Renal pelvis (tissue), 12 donors: Measurements from ENCODE around the gene DYNLRB2. TPM values are rescaled to one million over a fixed set of nuclear protein-coding genes. Genes with fewer than 3 reads are reported as not detected.

ENCODE experiments used
- DNase-seq: peaks from one replicate; pipeline ENCODE4 v3.0.0-alpha.2; 2013
- long read RNA-seq, 16 experiments: transcript quantifications; one replicate each; lab custom pipeline, GENCODE V29; 2026
- polyA plus RNA-seq, 3 donors: library from polyadenylated mRNA; unstranded; fragments of 120-200 nt; gene quantifications; one replicate each; pipeline ENCODE4 v1.2.1, GENCODE V29; 2013; ENCODE audit not compliant: insufficient read length in 3 of 3

DYNLRB2 gene
- 1 to 10 TPM; 7.8 to 9.3 (median 8.0) TPM for polyA plus RNA-seq
- long read RNA-seq, donor 1, transcript DYNLRB2-201 (4 exons, 497 nt), result major isoform, 7 of 7 reads
- long read RNA-seq, donor 1, partial matches to known transcripts, result 0 of 7 reads
- long read RNA-seq, donor 1, other reads (novel, unspliced or antisense), result 0 of 7 reads
- long read RNA-seq, donor 2, partial matches to known transcripts, result 0 of 2 reads
- long read RNA-seq, donor 2, other reads (novel, unspliced or antisense), result 0 of 2 reads
- long read RNA-seq, donor 3, transcript DYNLRB2-201 (4 exons, 497 nt), result major isoform, 7 of 7 reads
- long read RNA-seq, donor 3, partial matches to known transcripts, result 0 of 7 reads
- long read RNA-seq, donor 3, other reads (novel, unspliced or antisense), result 0 of 7 reads
- long read RNA-seq, donor 4, transcript DYNLRB2-201 (4 exons, 497 nt), result major isoform, 6 of 6 reads
- long read RNA-seq, donor 4, partial matches to known transcripts, result 0 of 6 reads
- long read RNA-seq, donor 4, other reads (novel, unspliced or antisense), result 0 of 6 reads
- long read RNA-seq, donor 5, transcript DYNLRB2-201 (4 exons, 497 nt), result major isoform, 8 of 8 reads
- long read RNA-seq, donor 5, partial matches to known transcripts, result 0 of 8 reads
- long read RNA-seq, donor 5, other reads (novel, unspliced or antisense), result 0 of 8 reads
- long read RNA-seq, donor 6, transcript DYNLRB2-201 (4 exons, 497 nt), result major isoform, 8 of 8 reads
- long read RNA-seq, donor 6, partial matches to known transcripts, result 0 of 8 reads
- long read RNA-seq, donor 6, other reads (novel, unspliced or antisense), result 0 of 8 reads
- long read RNA-seq, donor 7, transcript DYNLRB2-201 (4 exons, 497 nt), result major isoform, 5 of 5 reads
- long read RNA-seq, donor 7, partial matches to known transcripts, result 0 of 5 reads
- long read RNA-seq, donor 7, other reads (novel, unspliced or antisense), result 0 of 5 reads
- long read RNA-seq, donor 8, result 0 reads
- long read RNA-seq, donor 9, partial matches to known transcripts, result 0 of 4 reads
- long read RNA-seq, donor 9, other reads (novel, unspliced or antisense), result 0 of 4 reads
- long read RNA-seq, donor 10, partial matches to known transcripts, result 0 of 3 reads
- long read RNA-seq, donor 10, other reads (novel, unspliced or antisense), result 0 of 3 reads
- long read RNA-seq, donor 11, partial matches to known transcripts, result 0 of 2 reads
- long read RNA-seq, donor 11, other reads (novel, unspliced or antisense), result 0 of 2 reads
- long read RNA-seq, donor 12, transcript DYNLRB2-201 (4 exons, 497 nt), result major isoform, 11 of 12 reads
- long read RNA-seq, donor 12, partial matches to known transcripts, result 0 of 12 reads
- long read RNA-seq, donor 12, other reads (novel, unspliced or antisense), result 0 of 12 reads
- long read RNA-seq, donor 13, partial matches to known transcripts, result 0 of 3 reads
- long read RNA-seq, donor 13, other reads (novel, unspliced or antisense), result 0 of 3 reads
- long read RNA-seq, donor 14, result 0 reads
- long read RNA-seq, donor 15, result 0 reads
- long read RNA-seq, donor 16, transcript DYNLRB2-201 (4 exons, 497 nt), result major isoform, 5 of 5 reads
- long read RNA-seq, donor 16, partial matches to known transcripts, result 0 of 5 reads
- long read RNA-seq, donor 16, other reads (novel, unspliced or antisense), result 0 of 5 reads

DNA sequence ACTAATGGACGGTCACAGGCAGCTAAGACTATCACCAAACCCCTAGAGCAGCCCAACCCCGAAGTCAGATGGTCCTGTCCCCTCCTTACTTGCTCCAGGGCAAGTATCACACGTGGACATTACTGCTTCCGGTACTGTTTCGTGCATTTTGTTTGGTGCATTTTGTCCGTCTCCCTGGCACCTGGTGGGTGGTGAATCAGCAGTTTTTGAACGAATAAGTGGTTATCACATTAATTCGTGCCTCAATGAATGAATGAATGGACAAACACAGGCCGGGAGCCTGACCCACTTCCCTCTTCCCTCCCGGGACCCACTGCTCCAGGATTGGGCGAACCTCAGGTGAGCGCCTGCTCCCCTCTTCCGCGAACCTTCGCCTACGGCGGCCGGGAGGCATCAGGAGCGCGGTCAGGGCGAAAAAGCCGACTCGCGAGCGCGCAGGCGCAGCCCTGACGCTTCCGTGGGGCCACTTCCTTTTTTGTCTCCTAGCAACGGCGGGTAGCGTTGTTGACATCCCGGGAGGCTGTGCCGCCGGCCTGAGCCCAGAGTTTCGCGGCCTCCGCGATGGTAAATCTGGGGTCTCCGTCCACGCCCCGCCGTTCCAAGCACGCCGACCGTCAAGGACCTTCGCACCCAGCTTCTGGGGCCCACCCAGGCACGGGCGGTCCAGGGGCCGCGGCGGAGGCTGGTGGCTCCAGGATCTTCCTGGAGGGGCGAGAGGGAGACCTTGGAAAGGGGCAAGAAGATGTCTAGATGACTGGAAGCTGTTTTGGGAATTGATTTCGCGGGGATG lies at the start of gene DYNLRB2:
Gene DYNLRB2 (plus strand): TSS at position 478 of the 790 bp plus-strand sequence. CDS start 84 bp downstream, at position 562.
- peak; percentile 95 for DNase-seq

DNA sequence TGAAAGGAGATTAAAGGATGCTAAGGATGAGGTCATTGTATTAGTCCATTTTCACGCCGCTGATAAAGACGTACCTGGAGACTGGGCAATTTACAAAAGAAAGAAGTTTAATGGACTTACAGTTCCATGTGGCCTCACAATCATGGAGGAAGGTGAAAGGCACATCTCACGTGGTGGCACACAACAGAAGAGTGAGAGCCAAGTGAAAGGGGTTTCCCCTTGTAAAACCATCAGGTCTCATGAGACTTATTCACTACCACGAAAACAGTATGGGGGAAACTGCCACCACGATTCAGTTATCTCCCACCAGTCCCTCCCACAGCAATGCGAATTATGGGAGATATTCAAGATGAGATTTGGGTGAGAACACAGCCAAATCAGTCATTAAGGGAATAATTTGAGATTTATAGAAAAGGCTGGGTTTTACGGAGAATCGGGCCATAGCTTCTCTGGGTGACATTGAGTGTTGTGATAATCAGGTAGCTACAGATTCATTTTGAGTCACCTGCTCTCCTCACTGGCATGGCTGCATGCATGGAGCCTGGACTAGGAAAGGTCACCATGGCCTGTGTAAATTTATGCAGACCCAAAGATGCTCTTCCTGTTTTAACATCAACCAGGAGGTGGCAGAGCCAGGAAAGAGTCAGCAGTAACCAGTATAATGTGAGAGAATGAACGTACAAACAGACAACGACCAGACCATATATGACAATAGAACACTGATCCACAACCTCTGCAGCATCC lies 40.5 kb upstream of the DYNLRB2 start:
- no peak for DNase-seq

GRCh38 chr16:80500961-80501525 lies 39.8 kb upstream of the DYNLRB2 start:
- DNase-seq, result no peak

DNA sequence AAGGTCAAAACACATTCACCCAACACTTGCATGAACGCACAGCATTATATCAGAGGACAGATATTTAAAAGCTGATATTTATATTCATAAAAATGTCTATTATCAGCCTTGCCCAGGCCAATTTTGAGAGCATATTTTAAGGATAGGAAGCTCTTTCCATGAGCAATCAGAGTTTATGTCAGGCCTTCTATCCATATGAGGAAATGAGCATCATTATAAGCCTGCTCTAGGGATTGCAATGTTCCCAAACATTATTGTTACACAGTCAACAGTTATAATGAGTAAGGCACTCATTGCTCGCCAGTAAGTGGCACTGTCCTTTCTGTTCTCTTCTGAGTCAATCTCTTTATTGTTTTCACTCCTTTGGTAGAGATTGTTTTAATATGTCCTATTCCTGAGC lies 37.7 kb upstream of the DYNLRB2 start:
- DNase-seq, result no peak

DNA sequence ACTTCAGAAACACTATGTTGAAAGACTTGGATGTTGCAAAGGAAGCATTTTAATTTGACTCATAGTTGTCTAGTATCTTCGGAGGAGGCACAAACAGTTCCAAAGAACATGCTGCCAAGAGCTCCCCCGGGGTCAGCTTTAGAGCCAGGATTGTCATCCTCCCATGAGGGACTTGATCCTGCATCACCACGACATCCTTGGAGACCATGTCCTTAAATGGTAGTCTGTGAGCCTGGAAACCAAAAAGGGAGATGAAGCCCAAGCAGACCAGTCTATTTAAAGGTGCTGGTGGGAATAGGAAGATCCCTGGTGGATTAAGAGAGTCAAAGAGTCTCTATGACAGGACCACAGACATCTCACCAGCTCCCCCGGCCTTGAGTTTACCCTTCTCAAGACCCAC lies 33.3 kb upstream of the DYNLRB2 start:
- no peak for DNase-seq

GRCh38 chr16:80509872-80510271 lies 30.9 kb upstream of the DYNLRB2 start:
- no peak for DNase-seq

DNA sequence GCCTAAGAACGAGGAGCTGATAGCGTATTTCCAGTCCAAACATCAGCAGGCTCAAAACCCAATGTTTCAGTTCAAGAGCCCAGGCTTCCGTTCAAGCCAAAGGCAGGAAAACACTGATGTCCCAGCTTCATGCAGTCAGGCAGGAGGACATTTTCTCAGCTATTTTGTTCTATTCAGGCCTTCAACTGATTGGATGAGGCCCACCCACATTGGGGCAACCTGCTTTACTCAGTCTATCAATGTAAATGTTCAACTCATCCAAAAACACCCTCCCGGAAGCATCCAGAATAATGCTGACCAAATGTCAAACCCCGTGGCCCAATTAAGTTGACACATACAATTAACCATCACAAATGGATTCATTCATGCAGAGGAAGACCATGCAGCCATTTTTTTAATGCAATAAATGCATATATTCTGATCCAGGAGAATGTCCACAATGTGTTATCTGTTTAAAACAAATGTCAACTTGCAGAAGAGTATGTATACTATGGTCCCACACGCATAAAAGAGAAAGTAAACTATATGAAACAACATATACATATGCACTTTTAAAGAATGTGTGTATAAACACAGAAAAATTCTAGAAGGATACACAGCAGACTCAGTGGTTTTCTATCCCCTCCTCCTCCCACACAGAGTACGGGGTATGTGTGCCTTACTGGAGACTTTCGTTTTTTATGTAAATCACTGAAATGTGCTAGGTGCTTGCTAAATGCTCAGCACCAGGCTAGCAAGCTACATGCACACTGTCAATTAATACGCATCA lies 28.8 kb upstream of the DYNLRB2 start:
- no peak for DNase-seq

- no peak for DNase-seq
Observed at GRCh38 chr16:80512593-80512853, 28.3 kb upstream of the DYNLRB2 start.

GRCh38 chr16:80515374-80515773 lies 25.4 kb upstream of the DYNLRB2 start:
- DNase-seq, result no peak

- DNase-seq, result no peak
Observed at GRCh38 chr16:80517846-80518245, 22.9 kb upstream of the DYNLRB2 start.

DNA sequence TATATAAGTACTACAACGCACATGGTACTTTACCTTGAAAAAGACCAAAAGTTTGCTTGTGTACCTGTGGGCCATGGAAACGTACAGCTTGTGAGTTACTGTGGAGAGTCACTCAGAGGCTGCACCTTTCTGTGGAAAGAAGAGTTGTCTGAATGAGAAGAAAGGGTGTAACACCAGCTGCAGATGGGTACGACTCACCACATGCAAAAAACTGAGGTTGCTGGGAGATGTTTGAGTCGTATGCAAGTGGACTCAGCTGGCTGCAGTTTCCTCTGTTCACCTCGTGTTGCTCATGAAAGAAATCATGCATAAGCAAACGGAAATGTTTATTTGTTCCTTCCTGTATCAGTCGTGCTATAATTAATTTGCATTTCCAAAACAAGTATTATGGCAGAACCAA lies 22.4 kb upstream of the DYNLRB2 start:
- no peak for DNase-seq

- no peak for DNase-seq
Observed at GRCh38 chr16:80519189-80519588, 21.6 kb upstream of the DYNLRB2 start.

DNA sequence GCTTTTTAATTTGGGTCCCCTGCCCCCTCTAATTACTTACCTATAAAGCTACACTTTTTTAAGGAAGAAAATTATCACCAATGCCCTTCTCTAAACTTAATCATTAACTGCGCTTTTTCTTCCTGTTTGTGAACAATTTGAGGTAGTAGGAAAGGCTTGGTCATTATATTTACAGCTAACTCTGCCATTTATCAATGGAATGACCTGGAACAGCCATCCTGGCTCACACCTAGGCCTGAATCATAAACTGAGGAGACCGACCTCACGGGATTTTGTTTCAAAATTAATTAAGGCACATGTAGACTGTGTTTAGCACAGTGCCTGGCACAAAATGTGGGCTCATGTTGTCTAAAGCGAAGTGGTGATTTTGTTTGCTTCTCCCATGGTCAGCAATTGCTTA lies 15.4 kb upstream of the DYNLRB2 start:
- DNase-seq, result no peak

- no peak for DNase-seq
Observed at GRCh38 chr16:80526418-80527061, 14.3 kb upstream of the DYNLRB2 start.

DNA sequence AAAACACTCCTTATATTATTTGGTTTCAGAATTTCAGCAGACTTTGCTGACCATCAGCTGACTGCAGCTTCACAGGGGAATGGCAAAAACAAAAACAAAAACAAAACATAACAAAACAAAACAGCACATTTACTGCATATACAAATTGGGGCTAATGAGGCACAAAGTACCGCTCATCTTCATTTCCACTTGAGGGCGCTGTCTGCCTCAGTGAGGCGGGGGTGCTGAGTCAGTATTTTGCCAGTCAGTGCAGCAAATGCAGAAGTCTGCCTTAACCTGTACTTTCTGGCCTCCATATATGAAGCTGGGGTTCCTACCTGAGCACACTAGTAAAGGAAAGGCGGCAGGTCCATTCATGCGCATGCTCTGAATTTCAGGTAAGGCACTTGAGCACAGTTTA lies 13.5 kb upstream of the DYNLRB2 start:
- DNase-seq, result no peak

GRCh38 chr16:80530479-80530878 lies 10.3 kb upstream of the DYNLRB2 start:
- DNase-seq, result no peak

DNA sequence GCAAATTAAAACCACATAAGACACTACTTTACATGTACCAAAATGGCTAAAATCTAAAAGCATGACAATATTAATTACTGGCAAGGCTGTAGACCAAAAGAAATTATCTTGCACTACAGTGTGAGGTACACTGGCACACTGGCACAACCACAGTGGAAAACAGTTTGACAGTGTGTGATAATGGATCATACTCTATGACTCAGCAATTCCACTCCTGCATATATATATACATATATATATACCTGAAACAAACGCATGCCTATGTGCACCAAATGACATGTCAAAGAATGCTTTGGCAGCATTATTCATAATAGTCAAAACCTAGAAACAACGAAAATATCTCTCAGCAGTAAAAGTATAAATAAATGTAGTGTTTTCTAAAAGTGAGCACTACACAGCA lies 4.6 kb upstream of the DYNLRB2 start:
- DNase-seq, result no peak

DNA sequence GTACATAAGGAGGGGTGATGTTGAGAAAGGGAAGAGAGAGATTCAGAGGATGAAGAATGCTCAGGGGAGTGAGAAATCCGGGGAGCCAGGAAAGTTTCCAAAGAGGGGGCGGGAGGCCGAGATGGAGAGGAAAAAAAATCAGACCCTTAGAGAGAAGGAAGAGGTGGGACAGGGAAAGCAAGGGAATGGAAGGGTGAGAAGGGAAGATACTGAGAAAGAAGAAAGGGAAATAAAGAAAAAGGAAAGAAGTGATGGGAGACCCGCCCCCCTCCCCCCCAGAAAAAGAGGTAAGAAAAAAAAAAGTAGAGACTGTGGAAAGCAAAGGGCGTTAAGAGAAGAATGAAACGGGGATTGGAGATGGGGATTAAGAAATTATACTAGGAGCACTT lies 507 bp downstream of the DYNLRB2 start:
- no peak for DNase-seq
